Sigmoid colon (tissue), 4 donors: ENCODE measurements around the gene DLX5.

ENCODE experiments used
- CTCF ChIP-seq, 4 experiments: fragments of 450-650 bp in 3 of 4; fragments of 200-600 bp in 1 of 4; IDR thresholded peaks; one replicate each; pipeline ENCODE4 v1.5.1; 2016 to 2019; ENCODE audit warnings: antibody characterized with exemption in 4 of 4, mild to moderate bottlenecking in 3 of 4, moderate library complexity in 2 of 4
- EP300 ChIP-seq, 4 donors: sonication (generic); formaldehyde crosslinking; IDR thresholded peaks; one replicate each; pipeline ENCODE4 v1.6.1; 2017; ENCODE audit warnings: antibody characterized with exemption in 4 of 4
- POLR2A ChIP-seq, 2 donors: fragments of 450-650 bp; IDR thresholded peaks; one replicate each; pipeline ENCODE4 v1.6.1; 2016; ENCODE audit warnings: antibody characterized with exemption in 2 of 2, mild to moderate bottlenecking in 2 of 2, moderate library complexity in 2 of 2
- POLR2AphosphoS5 ChIP-seq, 4 donors: sonication (generic); formaldehyde crosslinking; IDR thresholded peaks; one replicate each; pipeline ENCODE4 v1.6.1; 2017; ENCODE audit warnings: antibody characterized with exemption in 4 of 4

GRCh38 chr7:96991546-96992191, 33.0 kb downstream of the DLX5 start:
- TF ChIP-seq POLR2A (IDR thresholded peaks at IDR 0.05) (no peak), CTCF (IDR thresholded peaks at IDR 0.05) (no peak), POLR2AphosphoS5 (IDR thresholded peaks at IDR 0.05) (no peak), EP300 (IDR thresholded peaks at IDR 0.05) (no peak)
